Measurements from ENCODE around the gene POT1. TPM values are rescaled to one million over a fixed set of nuclear protein-coding genes. Genes with fewer than 3 reads are reported as not detected.

POT1 gene
- total and polyA plus RNA-seq, 2 of the 13 experiments (the other 11 are each of a cell fraction or from before 2014, with no cell fraction given), result 21.7 to 23.4 TPM

- FAIRE-seq (no peak), DNase-seq (ENCODE audit: low spot score) (no peak), ATAC-seq (no peak)
- H3K27ac ChIP-seq (ENCODE audit: extremely low read length, insufficient read depth, low read length), result no peak overlapping the region
- H4K20me1 ChIP-seq (ENCODE audit: insufficient read depth, low read length), result no peaks in the 10 kb centered on the region
- ChIA-PET POLR2A (no interaction called here), CTCF (ENCODE audit: low intra/inter-chr PET ratio, low total read pairs) (no interaction called here)
- H3K4me2 ChIP-seq (ENCODE audit: low read depth, low read length), result no peak overlapping the region
- no peak overlapping the region for H3K4me3 ChIP-seq (replicated peaks in 1 of 3; ENCODE audit: insufficient read depth in 1 of 3, low read depth in 2 of 3, low read length in 3 of 3)
- H3K36me3 ChIP-seq (replicated peaks in 1 of 2; ENCODE audit: control insufficient read depth in 1 of 2, insufficient read depth in 2 of 2, low read length in 2 of 2), result no peaks in the 10 kb centered on the region
- no peaks in the 10 kb centered on the region for H3K27me3 ChIP-seq (ENCODE audit: control insufficient read depth in 1 of 2, insufficient read depth in 2 of 2, low read length in 2 of 2)
- in situ Hi-C loops (cut with HindIII; ENCODE audit: extremely low pct_ligation_motif_present, low pct_unique_long_range_greater_than_20kb) (loop anchor here (5.0 kb wide), 1 partner anchor 629 kb away; no protein-coding TSS in a partner anchor), intact Hi-C loops (cut with micrococcal nuclease; ENCODE audit: unreplicated experiment) (loop anchor here (10.0 kb wide), 1 partner anchor 297 kb away; no protein-coding TSS in a partner anchor)
- no peak overlapping the region for H3K9ac ChIP-seq (ENCODE audit: insufficient read depth, low read depth, low read length)
- 3% methylated on average over 2 of the region's 2 CpGs for WGBS (ENCODE audit: low lambda C conversion rate)
- H3K79me2 ChIP-seq (ENCODE audit: insufficient read depth, low read length), result no peaks in the 10 kb centered on the region
- BruUV-seq (replicated peaks), result no TSS peak
- no peak overlapping the region for H2AFZ ChIP-seq (ENCODE audit: low read length)
- peaks cover 25% of the 10 kb centered on the region for H3K4me1 ChIP-seq (ENCODE audit: insufficient read depth, low read length)
- H3K9me3 ChIP-seq (ENCODE audit: low read length), result no peaks in the 10 kb centered on the region
- no peak for TF ChIP-seq ZNF879 (CRISPR knock-in tag; IDR thresholded peaks at IDR 0.05)
- TF ChIP-seq PBX3 (CRISPR knock-in tag; IDR thresholded peaks at IDR 0.05; ENCODE audit: borderline replicate concordance), result no peak
- TF ChIP-seq CEBPG (CRISPR knock-in tag; IDR thresholded peaks at IDR 0.05), result no peak
- TF ChIP-seq CEBPZ (IDR thresholded peaks at IDR 0.05; ENCODE audit: low read length), result no peak
- TF ChIP-seq PBX2 (CRISPR knock-in tag; IDR thresholded peaks at IDR 0.05), result no peak
- no peak for TF ChIP-seq SP5 (CRISPR knock-in tag; IDR thresholded peaks at IDR 0.05; ENCODE audit: borderline replicate concordance, low read depth)
- no peak for TF ChIP-seq ZNF605 (CRISPR knock-in tag; IDR thresholded peaks at IDR 0.05)
- TF ChIP-seq AGO1 (IDR thresholded peaks at IDR 0.05; ENCODE audit: low read depth, low read length, poor library complexity, severe bottlenecking), result no peak
- no peak for TF ChIP-seq HMGXB4 (CRISPR knock-in tag; IDR thresholded peaks at IDR 0.05; ENCODE audit: borderline replicate concordance in 1 of 2, low read depth in 1 of 2)
- no peak for TF ChIP-seq ZNF570 (CRISPR knock-in tag; IDR thresholded peaks at IDR 0.05; ENCODE audit: borderline replicate concordance)
- TF ChIP-seq ZNF10 (CRISPR knock-in tag; IDR thresholded peaks at IDR 0.05; ENCODE audit: borderline replicate concordance, low read depth), result no peak
- no peak for TF ChIP-seq ATF7 (IDR thresholded peaks at IDR 0.05)
- TF ChIP-seq ATF7 (CRISPR knock-in tag; IDR thresholded peaks at IDR 0.05), result no peak
- no peak for TF ChIP-seq CBX5 (CRISPR knock-in tag; IDR thresholded peaks at IDR 0.05; ENCODE audit: borderline replicate concordance)
- TF ChIP-seq ZNF709 (CRISPR knock-in tag; IDR thresholded peaks at IDR 0.05), result no peak
- TF ChIP-seq HIC2 (CRISPR knock-in tag; IDR thresholded peaks at IDR 0.05; ENCODE audit: low read depth), result no peak
These were observed 148.2 kb downstream of the POT1 start for GRCh38 chr7:124781418-124781817.

Measured in HepG2 (cell line).